Activated CD8-positive, alpha-beta memory T cell treated with anti-CD3 and anti-CD28 coated beads for 36 hours (primary cell): ENCODE data around the gene BCL2L12. TPM values are rescaled to one million over a fixed set of nuclear protein-coding genes. Genes with fewer than 3 reads are reported as not detected.

Experiments
- CTCF ChIA-PET: fragments of 350-600 bp; sonication (Branson Sonifier 250); formaldehyde crosslinking; loops from one replicate; lab custom pipeline; 2021; ENCODE audit warnings: antibody characterized with exemption; lab: Charles Lee
- POLR2A ChIA-PET: fragments of 350-600 bp; sonication (Branson Sonifier 250); formaldehyde crosslinking; loops from one replicate; lab custom pipeline; 2021; ENCODE audit warnings: antibody characterized with exemption; lab: Charles Lee
- total RNA-seq, 2 experiments: library from RNA; stranded (reverse); gene quantifications; one replicate each; pipeline ENCODE4 v1.2.3, GENCODE V29; 2021

The BCL2L12 gene
- total RNA-seq, 2 experiments from 2014 or later, result 72.3 to 73.6 TPM

DNA sequence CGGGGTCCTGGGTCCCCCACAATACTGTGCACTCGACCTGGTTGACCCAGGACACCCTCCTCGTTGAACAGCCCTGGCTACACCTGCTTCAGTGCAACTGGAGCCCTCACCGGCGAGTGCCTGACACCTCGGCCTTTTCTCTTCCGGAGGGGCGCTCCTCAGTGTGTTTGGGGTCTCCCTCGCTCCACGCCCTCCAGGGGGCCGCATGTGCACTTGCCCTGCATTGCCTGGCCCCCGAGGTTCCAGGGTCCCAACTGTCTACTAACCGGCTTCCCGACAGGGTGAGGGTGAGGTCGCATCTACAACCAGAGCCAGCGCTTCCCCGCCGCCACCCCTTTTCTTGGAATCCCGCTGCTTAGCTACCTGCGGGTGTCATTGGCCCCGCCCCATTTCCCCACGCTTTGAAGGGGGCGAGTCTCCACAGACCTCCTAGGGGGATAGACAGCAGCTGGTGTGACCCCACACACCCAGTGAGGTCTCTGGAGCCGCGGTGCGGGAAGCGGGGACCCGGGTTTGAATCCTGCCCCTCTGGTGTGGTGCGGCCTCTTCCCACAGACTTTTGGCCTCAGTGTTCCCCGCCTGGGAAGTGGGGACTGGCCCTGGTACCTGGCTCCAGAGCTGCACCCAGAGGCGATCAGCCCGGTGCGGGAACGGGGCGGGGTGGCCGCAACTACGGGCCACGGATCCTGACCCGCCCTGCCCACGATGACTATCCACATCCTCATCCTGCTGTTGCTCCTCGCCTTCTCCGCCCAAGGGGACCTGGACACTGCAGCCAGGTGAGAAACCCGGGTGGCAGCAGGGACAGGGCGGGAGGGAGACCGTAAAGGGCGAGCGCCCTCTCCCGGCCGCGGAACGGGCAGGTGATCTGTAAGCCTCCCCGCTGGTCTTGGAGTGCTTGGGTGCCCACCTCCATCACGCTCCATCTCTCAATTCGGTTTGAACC is 23.7 kb downstream of the BCL2L12 start, which contains the start of gene ADM5:
Gene ADM5, plus strand, starts transcription at position 462 of the 946 bp plus-strand sequence. Its CDS starts 244 bp downstream, at position 706.
- ChIA-PET CTCF (interaction anchor here (0.9 to 1.3 kb wide), 2 partner anchors 9 to 12 kb away, joined by 4 read pairs; partner anchors contain the start of gene PRMT1), POLR2A (interaction anchor here (1.2 kb wide), 1 partner anchor 11 kb away, joined by 4 read pairs; no protein-coding TSS in a partner anchor)

DNA sequence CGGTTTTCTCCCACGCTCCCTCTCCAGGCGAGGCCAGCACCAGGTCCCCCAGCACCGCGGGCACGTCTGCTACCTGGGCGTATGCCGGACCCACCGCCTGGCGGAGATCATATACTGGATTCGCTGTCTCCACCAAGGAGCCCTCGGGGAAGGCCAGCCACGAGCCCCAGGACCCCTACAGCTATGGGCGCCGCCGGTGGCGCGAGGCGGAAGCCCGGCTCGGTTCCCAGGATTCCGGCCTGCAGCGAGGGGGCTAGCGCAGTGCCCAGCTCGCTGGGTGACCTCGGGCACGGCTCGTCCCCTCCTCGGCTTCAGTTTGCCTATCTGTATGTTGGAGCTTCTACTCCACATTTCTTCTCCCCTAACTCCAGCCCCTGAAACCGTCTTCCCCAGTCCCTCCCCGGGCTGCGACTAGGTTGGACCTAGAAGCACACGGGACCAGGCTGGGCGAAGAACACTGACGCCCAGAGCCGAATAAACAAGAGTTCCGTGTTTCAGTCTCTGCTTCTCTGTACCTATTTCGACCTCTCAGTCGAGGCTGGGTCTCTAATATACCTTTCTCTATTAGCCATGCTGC is 24.4 kb downstream of the BCL2L12 start:
- POLR2A ChIA-PET, result interaction anchor here (1.2 kb wide), 1 partner anchor 12 kb away, joined by 4 read pairs; no protein-coding TSS in a partner anchor
- CTCF ChIA-PET, result interaction anchor here (1.3 to 1.7 kb wide), 2 partner anchors 9 to 12 kb away, joined by 4 to 5 read pairs; partner anchors contain the start of gene PRMT1

- ChIA-PET CTCF (interaction anchor here (1.7 kb wide), 1 partner anchor 10 kb away, joined by 5 read pairs; no protein-coding TSS in a partner anchor), POLR2A (interaction anchor here (1.2 kb wide), 1 partner anchor 13 kb away, joined by 4 read pairs; no protein-coding TSS in a partner anchor)
Observed at GRCh38 chr19:49690656-49691242, 25.0 kb downstream of the BCL2L12 start, which contains the start of gene CPT1C. Gene CPT1C (plus strand): TSS chr19:49691116. CDS start chr19:49692253, 1,137 bp downstream.

DNA sequence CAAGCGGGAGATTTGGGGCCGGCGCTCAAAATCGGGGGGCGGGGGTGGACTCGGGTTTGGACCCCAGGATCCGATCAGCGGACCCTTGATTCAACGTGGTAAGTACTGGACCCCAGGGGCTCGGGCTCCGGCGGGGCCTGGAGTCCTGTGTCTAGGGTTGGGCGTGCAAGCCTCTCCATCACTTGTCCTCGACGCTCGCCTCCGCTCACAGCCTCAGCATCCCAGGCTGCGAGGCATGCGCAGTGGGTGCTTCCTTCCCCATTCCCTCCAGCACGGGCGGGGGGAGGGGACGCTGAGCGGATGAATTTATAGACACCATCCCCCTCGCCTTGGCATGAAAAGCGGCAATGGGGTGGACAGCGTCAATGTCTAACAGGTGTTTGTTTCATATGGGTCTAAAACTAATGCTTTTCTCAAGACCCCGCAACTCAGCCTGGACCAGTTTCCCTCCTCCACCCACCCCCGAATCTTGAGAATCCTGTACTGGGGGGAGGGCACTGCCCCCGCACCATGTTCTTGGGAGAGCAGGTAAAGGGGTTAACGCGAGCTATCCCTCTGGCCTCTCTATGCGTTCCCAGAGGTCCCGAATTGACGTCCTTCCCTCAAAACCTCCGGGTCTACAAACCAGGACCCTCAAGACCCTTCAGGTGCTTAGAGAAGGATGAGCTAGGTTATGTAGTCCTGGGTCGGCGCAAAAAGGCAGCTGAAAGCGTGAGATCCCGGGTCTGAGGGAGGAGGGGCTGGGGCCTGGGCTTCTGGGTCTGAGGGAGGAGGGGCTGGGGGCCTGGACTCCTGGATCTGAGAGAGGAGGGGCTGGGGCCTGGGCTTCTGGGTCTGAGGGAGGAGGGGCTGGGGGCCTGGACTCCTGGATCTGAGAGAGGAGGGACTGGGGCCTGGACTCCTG is 25.8 kb downstream of the BCL2L12 start:
- POLR2A ChIA-PET, result no interaction called here
- CTCF ChIA-PET, result interaction anchor here (0.7 to 1.7 kb wide), 3 partner anchors 11 to 19 kb away, joined by 3 to 5 read pairs (median 4); no protein-coding TSS in a partner anchor

- ChIA-PET POLR2A (no interaction called here), CTCF (interaction anchor here (0.7 to 1.0 kb wide), 3 partner anchors 12 to 44 kb away, joined by 3 to 4 read pairs (median 3); no protein-coding TSS in a partner anchor)
Observed at GRCh38 chr19:49692147-49692506, 26.4 kb downstream of the BCL2L12 start.

DNA sequence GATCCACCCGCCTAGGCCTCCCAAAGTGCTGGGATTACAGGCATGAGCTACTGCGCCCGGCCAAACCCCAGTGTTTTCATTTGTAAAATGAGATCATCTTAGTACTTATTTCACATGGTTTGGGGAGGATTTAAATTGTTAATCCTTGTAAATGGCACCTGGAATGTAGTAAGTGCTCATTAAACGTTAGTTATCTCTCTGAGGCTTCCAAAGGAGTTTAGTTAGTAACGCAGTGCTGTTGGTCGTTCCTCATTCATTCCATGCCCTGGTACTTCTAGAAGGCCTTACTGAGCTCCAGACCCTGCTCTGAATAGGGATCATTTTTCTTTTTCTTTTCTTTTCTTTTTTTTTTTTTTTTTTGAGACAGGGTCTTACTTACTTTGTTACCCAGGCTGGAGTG is 30.4 kb downstream of the BCL2L12 start:
- POLR2A ChIA-PET, result no interaction called here
- CTCF ChIA-PET, result interaction anchor here (1.7 kb wide), 1 partner anchor 15 kb away, joined by 4 read pairs; no protein-coding TSS in a partner anchor

DNA sequence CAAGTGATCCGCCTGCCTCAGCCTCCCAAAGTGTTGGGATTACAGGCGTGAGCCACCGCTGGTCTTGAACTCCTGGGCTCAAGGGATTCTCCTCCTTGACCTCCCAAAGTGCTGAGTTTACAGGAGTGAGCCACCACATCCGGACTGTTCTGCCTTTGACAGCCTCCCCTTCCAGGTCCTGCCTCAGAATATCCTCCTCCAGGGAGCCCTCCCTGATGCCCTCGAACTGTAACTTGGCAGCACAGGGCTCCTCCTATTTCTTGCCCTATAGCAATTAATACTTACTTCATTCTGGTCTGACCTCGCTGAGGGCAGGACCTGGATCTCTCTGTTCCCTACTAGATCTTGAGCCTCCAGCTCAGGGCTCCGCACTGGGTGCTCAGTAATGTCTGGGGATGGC is 31.1 kb downstream of the BCL2L12 start:
- POLR2A ChIA-PET, result no interaction called here
- CTCF ChIA-PET, result no interaction called here

DNA sequence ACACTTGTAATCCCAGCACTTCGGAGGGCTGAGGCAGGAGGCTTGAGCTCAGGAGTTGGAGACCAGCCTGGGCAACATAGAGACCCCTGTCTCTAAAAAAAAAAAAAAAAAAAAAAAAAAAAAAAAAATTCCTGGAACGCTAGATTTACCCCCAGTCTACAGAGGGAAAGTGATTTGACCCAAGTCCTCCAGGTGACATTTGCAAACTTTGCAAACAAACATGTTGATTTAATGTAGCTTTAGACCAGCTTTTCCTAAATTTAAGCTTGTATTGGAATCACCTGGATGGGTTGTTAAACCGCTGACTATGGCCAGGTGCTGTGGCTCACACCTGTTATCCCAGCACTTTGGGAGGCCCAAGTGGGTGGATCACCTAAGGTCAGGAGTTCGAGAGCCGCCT is 33.6 kb downstream of the BCL2L12 start:
- ChIA-PET CTCF (interaction anchor here (0.7 kb wide), 1 partner anchor 18 kb away, joined by 3 read pairs; no protein-coding TSS in a partner anchor), POLR2A (no interaction called here)

- ChIA-PET CTCF (no interaction called here), POLR2A (no interaction called here)
Observed at GRCh38 chr19:49700563-49700962, 34.8 kb downstream of the BCL2L12 start.

GRCh38 chr19:49701271-49701786 is 35.6 kb downstream of the BCL2L12 start:
- POLR2A ChIA-PET, result no interaction called here

GRCh38 chr19:49704888-49705642 is 39.3 kb downstream of the BCL2L12 start:
- POLR2A ChIA-PET, result no interaction called here
- CTCF ChIA-PET, result interaction anchor here (1.1 kb wide), 1 partner anchor 33 kb away, joined by 4 read pairs; no protein-coding TSS in a partner anchor

More at GRCh38 chr19:49701271-49701786, 35.6 kb downstream of the BCL2L12 start:
- CTCF ChIA-PET, result no interaction called here

GRCh38 chr19:49705919-49706318 is 40.2 kb downstream of the BCL2L12 start:
- POLR2A ChIA-PET, result no interaction called here
- CTCF ChIA-PET, result no interaction called here

- ChIA-PET CTCF (no interaction called here), POLR2A (no interaction called here)
Observed at GRCh38 chr19:49710372-49710951, 44.7 kb downstream of the BCL2L12 start.

- ChIA-PET POLR2A (no interaction called here), CTCF (no interaction called here)
Observed at GRCh38 chr19:49712397-49712859, 46.7 kb downstream of the BCL2L12 start.

DNA sequence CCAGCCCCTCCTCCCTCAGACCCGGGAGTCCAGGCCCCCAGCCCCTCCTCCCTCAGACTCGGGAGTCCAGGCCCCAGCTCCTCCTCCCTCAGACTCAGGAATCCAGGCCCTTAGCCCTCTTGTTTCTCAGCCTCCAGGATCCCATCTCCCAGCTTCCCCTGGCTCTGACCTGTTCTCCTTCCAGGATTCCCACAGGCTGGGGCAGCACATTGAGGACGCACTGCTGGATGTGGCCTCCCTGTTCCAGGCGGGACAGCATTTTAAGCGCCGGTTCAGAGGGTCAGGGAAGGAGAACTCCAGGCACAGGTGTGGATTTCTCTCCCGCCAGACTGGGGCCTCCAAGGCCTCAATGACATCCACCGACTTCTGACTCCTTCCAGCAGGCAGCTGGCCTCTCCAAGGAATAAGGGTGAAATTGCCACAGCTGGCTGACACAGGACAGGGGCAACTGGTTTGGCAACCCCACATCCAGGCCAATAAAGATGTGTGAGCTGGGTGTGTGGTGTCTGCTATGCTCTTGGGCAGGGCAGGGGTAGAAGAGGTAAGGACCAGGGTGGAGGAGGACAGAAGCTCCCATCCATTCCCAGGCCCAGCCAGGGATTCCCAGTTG is 47.6 kb downstream of the BCL2L12 start:
- CTCF ChIA-PET, result no interaction called here

GRCh38 chr19:49716154-49716553 is 50.4 kb downstream of the BCL2L12 start:
- ChIA-PET CTCF (no interaction called here), POLR2A (no interaction called here)

More for the DNA sequence above, 47.6 kb downstream of the BCL2L12 start:
- POLR2A ChIA-PET, result no interaction called here
